KBM-7 (cell line): Measurements from ENCODE around the gene SLC38A3.
"Not testable (repeated sequence)": the region's sequence is repeated elsewhere in the genome, so short reads cannot be mapped to it uniquely, and the experiment has no call there.

Experiments
- DNase-seq: peaks from one replicate; pipeline ENCODE4 v3.0.0-alpha.2; 2015
- in situ Hi-C: fragments of 300-500 bp; cut with MboI; formaldehyde crosslinking; loops from 2 replicates; pipeline ENCODE4 v1.14.3; 2020; ENCODE audit warnings: low sequenced_read_pairs, low pct_unique_long_range_greater_than_20kb, mixed read lengths

SLC38A3 gene

GRCh38 chr3:50205413-50206276, 574 bp downstream of the SLC38A3 start:
- in situ Hi-C loops, result no loop called here
- peak; percentile 54 for DNase-seq

GRCh38 chr3:50207359-50208042, 2.4 kb downstream of the SLC38A3 start:
- DNase-seq, result no peak
- in situ Hi-C loops, result no loop called here

GRCh38 chr3:50208677-50209344, 3.7 kb downstream of the SLC38A3 start:
- no peak for DNase-seq
- in situ Hi-C loops, result no loop called here

- in situ Hi-C loops, result no loop called here
- no peak for DNase-seq
Measured at GRCh38 chr3:50210176-50210509, 5.1 kb downstream of the SLC38A3 start.

- DNase-seq, result no peak
Measured at GRCh38 chr3:50210510-50211367, 5.7 kb downstream of the SLC38A3 start.

GRCh38 chr3:50211368-50211717, 6.3 kb downstream of the SLC38A3 start:
- in situ Hi-C loops, result not testable (repeated sequence)

More at GRCh38 chr3:50210510-50211367, 5.7 kb downstream of the SLC38A3 start:
- in situ Hi-C loops, result no loop called here

GRCh38 chr3:50211930-50212329, 6.9 kb downstream of the SLC38A3 start:
- peak; percentile 41 for DNase-seq
- in situ Hi-C loops, result no loop called here

More at GRCh38 chr3:50211368-50211717, 6.3 kb downstream of the SLC38A3 start:
- DNase-seq, result not testable (repeated sequence)

GRCh38 chr3:50212502-50212901, 7.4 kb downstream of the SLC38A3 start:
- in situ Hi-C loops, result no loop called here
- DNase-seq, result no peak

GRCh38 chr3:50212971-50213370, 7.9 kb downstream of the SLC38A3 start:
- in situ Hi-C loops, result no loop called here
- no peak for DNase-seq

GRCh38 chr3:50213373-50213772, 8.3 kb downstream of the SLC38A3 start:
- no peak for DNase-seq
- in situ Hi-C loops, result no loop called here

GRCh38 chr3:50214824-50215223, 9.8 kb downstream of the SLC38A3 start:
- in situ Hi-C loops, result no loop called here
- DNase-seq, result no peak

- DNase-seq, result no peak
- in situ Hi-C loops, result no loop called here
Measured at GRCh38 chr3:50215529-50215928, 10.5 kb downstream of the SLC38A3 start.

GRCh38 chr3:50217681-50218080, 12.6 kb downstream of the SLC38A3 start:
- DNase-seq, result no peak
- in situ Hi-C loops, result no loop called here

GRCh38 chr3:50218448-50218847, 13.4 kb downstream of the SLC38A3 start:
- in situ Hi-C loops, result no loop called here
- DNase-seq, result no peak

- in situ Hi-C loops, result no loop called here
- DNase-seq, result no peak
Measured at GRCh38 chr3:50219285-50219684, 14.2 kb downstream of the SLC38A3 start.

GRCh38 chr3:50220109-50220508, 15.0 kb downstream of the SLC38A3 start:
- in situ Hi-C loops, result no loop called here
- no peak for DNase-seq

GRCh38 chr3:50221051-50221410, 16.0 kb downstream of the SLC38A3 start:
- in situ Hi-C loops, result no loop called here
- no peak for DNase-seq

GRCh38 chr3:50221411-50222168, 16.5 kb downstream of the SLC38A3 start:
- no peak for DNase-seq
- in situ Hi-C loops, result no loop called here

- in situ Hi-C loops, result no loop called here
- DNase-seq, result no peak
Measured at GRCh38 chr3:50222169-50222528, 17.1 kb downstream of the SLC38A3 start.
